H1 (cell line): ENCODE data around the gene DSTYK. TPM values are rescaled to one million over a fixed set of nuclear protein-coding genes. Genes with fewer than 3 reads are reported as not detected.

Source experiments
- CTCF ChIA-PET: fragments of 300-600 bp; sonication (Branson Sonifier 250); formaldehyde crosslinking; loops from one replicate; lab custom pipeline; 2021; ENCODE audit not compliant: partially characterized antibody; lab: Charles Lee
- POLR2A ChIA-PET: fragments of 300-600 bp; sonication (Branson Sonifier 250); formaldehyde crosslinking; loops from one replicate; lab custom pipeline; 2021; ENCODE audit warnings: inconsistent platforms; ENCODE audit not compliant: partially characterized antibody; lab: Charles Lee
- DNase-seq, 2 experiments: peaks; one replicate each; pipeline versions ENCODE4 v3.0.0 to v3.0.0-alpha.2; 2010 to 2022; ENCODE audit warnings: low spot score in 2 of 2, low read depth in 1 of 2, mixed read lengths in 1 of 2
- FAIRE-seq: peaks from 2 replicates; lab custom pipeline; 2011; peaks lifted over from hg19 to GRCh38; lab: Jason Lieb, UNC
- H2AFZ ChIP-seq: 2 replicates; pipeline ENCODE4 v1.8.1; 2012; ENCODE audit warnings: low read length, inconsistent platforms
- H2AK5ac ChIP-seq: 2 replicates; pipeline ENCODE4 v1.6.1; 2013; ENCODE audit warnings: low read depth, low read length
- H2BK120ac ChIP-seq: replicated peaks from 2 replicates; pipeline ENCODE3; 2013; ENCODE audit warnings: low read depth, low read length, inconsistent platforms
- H2BK12ac ChIP-seq: 2 replicates; pipeline ENCODE4 v1.6.1; 2013; ENCODE audit warnings: low read depth, low read length
- H2BK15ac ChIP-seq: 2 replicates; pipeline ENCODE4 v1.6.1; 2013; ENCODE audit warnings: low read length
- H2BK20ac ChIP-seq: 2 replicates; pipeline ENCODE4 v1.6.1; 2013; ENCODE audit warnings: low read length
- H2BK5ac ChIP-seq: 2 replicates; pipeline ENCODE4 v1.6.1; 2013; ENCODE audit warnings: low read depth, low read length
- H3K14ac ChIP-seq: 2 replicates; pipeline ENCODE4 v1.6.1; 2013; ENCODE audit warnings: inconsistent platforms; ENCODE audit not compliant: insufficient read length
- H3K18ac ChIP-seq: 2 replicates; pipeline ENCODE4 v1.6.1; 2013; ENCODE audit warnings: low read length; ENCODE audit errors: extremely low read depth
- H3K23ac ChIP-seq: 2 replicates; pipeline ENCODE4 v1.6.1; 2013; ENCODE audit warnings: inconsistent platforms; ENCODE audit not compliant: insufficient read length
- H3K23me2 ChIP-seq: 2 replicates; pipeline ENCODE4 v1.6.1; 2013; ENCODE audit warnings: low read depth, low read length
- H3K27ac ChIP-seq: 2 replicates; pipeline ENCODE4 v1.6.1; 2011; ENCODE audit warnings: low read depth, low read length, inconsistent platforms
- H3K27me3 ChIP-seq, 4 experiments: replicated peaks in 1 of 4; 1 replicate in 1 of 4; 2 replicates in 3 of 4; pipeline versions ENCODE4 v1.6.1 to v1.8.1; 2011 to 2013; ENCODE audit warnings: low read length in 3 of 4, mild to moderate bottlenecking in 3 of 4, inconsistent platforms in 2 of 4, mixed read lengths in 2 of 4, moderate library complexity in 1 of 4; ENCODE audit not compliant: control insufficient read depth in 3 of 4, insufficient read depth in 3 of 4; ENCODE audit errors: extremely low read depth in 1 of 4
- H3K36me3 ChIP-seq, 4 experiments: 2 replicates each; pipeline versions ENCODE4 v1.6.1 to v1.8.1; 2011 to 2013; ENCODE audit warnings: mild to moderate bottlenecking in 4 of 4, low read length in 3 of 4, moderate library complexity in 2 of 4, control low read depth in 1 of 4, inconsistent platforms in 1 of 4; ENCODE audit not compliant: insufficient read depth in 4 of 4, control insufficient read depth in 2 of 4
- H3K4ac ChIP-seq: replicated peaks from 2 replicates; pipeline ENCODE3; 2013; ENCODE audit warnings: low read length, low read depth, mixed read lengths, inconsistent platforms; ENCODE audit not compliant: insufficient read length
- H3K4me1 ChIP-seq, 4 experiments: replicated peaks in 1 of 4; 1 replicate in 1 of 4; 2 replicates in 3 of 4; pipeline versions ENCODE4 v1.6.1 to v1.8.1; 2011 to 2013; ENCODE audit warnings: low read length in 3 of 4, inconsistent platforms in 2 of 4, mixed read lengths in 1 of 4; ENCODE audit not compliant: insufficient read depth in 4 of 4, control insufficient read depth in 3 of 4
- H3K4me2 ChIP-seq, 2 experiments: 2 replicates each; pipeline versions ENCODE4 v1.6.1 to v1.8.1; 2011 to 2013; ENCODE audit warnings: low read depth in 2 of 2, low read length in 2 of 2, control low read depth in 1 of 2, inconsistent platforms in 1 of 2, mild to moderate bottlenecking in 1 of 2; ENCODE audit not compliant: insufficient read depth in 1 of 2
- H3K4me3 ChIP-seq, 4 experiments: fragments of 200-600, 300-600 bp in 1 of 4; sonication (generic), shearing (Covaris generic), sonication (Bioruptor Twin) in 1 of 4; 2 replicates each; pipeline versions ENCODE4 v1.5.1 to v1.8.1; 2011 to 2016; ENCODE audit warnings: low read length in 4 of 4, low read depth in 3 of 4, control low read depth in 2 of 4, inconsistent platforms in 2 of 4, mild to moderate bottlenecking in 2 of 4, mixed read lengths in 1 of 4, moderate library complexity in 1 of 4; ENCODE audit not compliant: insufficient read depth in 2 of 4; ENCODE audit errors: extremely low read depth in 1 of 4
- H3K56ac ChIP-seq: replicated peaks from 2 replicates; pipeline ENCODE3; 2013; ENCODE audit warnings: low read depth, mild to moderate bottlenecking, mixed read lengths, low read length, inconsistent platforms; ENCODE audit not compliant: insufficient read length
- H3K79me1 ChIP-seq: 2 replicates; pipeline ENCODE4 v1.6.1; 2013; ENCODE audit warnings: low read depth, low read length, control low read depth
- H3K79me2 ChIP-seq, 2 experiments: 2 replicates each; pipeline versions ENCODE4 v1.6.1 to v1.8.1; 2012 to 2013; ENCODE audit warnings: low read length in 2 of 2, mild to moderate bottlenecking in 2 of 2, inconsistent platforms in 1 of 2; ENCODE audit not compliant: insufficient read depth in 2 of 2, control insufficient read depth in 1 of 2
- H3K9ac ChIP-seq, 4 experiments: replicated peaks in 1 of 4; 1 replicate in 1 of 4; 2 replicates in 3 of 4; pipeline versions ENCODE4 v1.6.1 to v1.8.1; 2011 to 2013; ENCODE audit warnings: low read depth in 3 of 4, low read length in 3 of 4, control low read depth in 2 of 4, mild to moderate bottlenecking in 2 of 4, moderate library complexity in 2 of 4, inconsistent platforms in 1 of 4; ENCODE audit errors: extremely low read depth in 1 of 4
- H3K9me3 ChIP-seq, 2 experiments: 2 replicates each; pipeline versions ENCODE4 v1.6.1 to v1.8.1; 2012 to 2013; ENCODE audit warnings: mild to moderate bottlenecking in 2 of 2, moderate library complexity in 2 of 2, control low read depth in 1 of 2, inconsistent platforms in 1 of 2, low read depth in 1 of 2, low read length in 1 of 2, mixed read lengths in 1 of 2; ENCODE audit not compliant: insufficient read depth in 2 of 2
- H4K20me1 ChIP-seq, 2 experiments: replicated peaks in 1 of 2; 2 replicates each; pipeline versions ENCODE3 to v1.8.1; 2011 to 2013; ENCODE audit warnings: inconsistent platforms in 2 of 2, low read length in 2 of 2, mild to moderate bottlenecking in 1 of 2; ENCODE audit not compliant: insufficient read depth in 2 of 2, control insufficient read depth in 1 of 2
- H4K5ac ChIP-seq: 2 replicates; pipeline ENCODE4 v1.6.1; 2013; ENCODE audit warnings: low read length, low read depth, mixed read lengths, inconsistent platforms; ENCODE audit not compliant: insufficient read length
- H4K8ac ChIP-seq: 2 replicates; pipeline ENCODE4 v1.8.0; 2013; ENCODE audit warnings: mild to moderate bottlenecking, moderate library complexity, low read length, inconsistent platforms; ENCODE audit not compliant: insufficient read depth; ENCODE audit errors: extremely low read depth
- H4K91ac ChIP-seq: replicated peaks from 2 replicates; pipeline ENCODE3; 2013; ENCODE audit warnings: low read length, mixed read lengths, inconsistent platforms; ENCODE audit not compliant: insufficient read length
- BRCA1 ChIP-seq: IDR thresholded peaks from 2 replicates; pipeline ENCODE4 v1.6.1; 2012; ENCODE audit warnings: low read depth, low read length, improper control_type of control experiment
- CREB1 ChIP-seq: IDR thresholded peaks from 2 replicates; pipeline ENCODE4 v1.6.1; 2012; ENCODE audit warnings: inconsistent platforms
- FOSL1 ChIP-seq: IDR thresholded peaks from 2 replicates; pipeline ENCODE4 v1.6.1; 2011; ENCODE audit warnings: mild to moderate bottlenecking, low read depth, low read length, moderate library complexity; ENCODE audit not compliant: insufficient read depth
- GTF2F1 ChIP-seq: IDR thresholded peaks from 2 replicates; pipeline ENCODE4 v1.6.1; 2012; ENCODE audit warnings: low read depth, low read length, improper control_type of control experiment, borderline replicate concordance
- HDAC6 ChIP-seq: IDR thresholded peaks from one replicate; pipeline ENCODE4 v1.7.1; 2012; ENCODE audit warnings: low read depth, mild to moderate bottlenecking, inconsistent platforms, low read length, moderate library complexity
- KDM1A ChIP-seq: fragments of 200-600, 300-600 bp; sonication (generic); IDR thresholded peaks from 2 replicates; pipeline ENCODE4 v1.7.1; 2016; ENCODE audit warnings: mild to moderate bottlenecking, low read length, borderline replicate concordance
- KDM4A ChIP-seq: IDR thresholded peaks from one replicate; pipeline ENCODE4 v1.7.1; 2012; ENCODE audit warnings: low read depth, mild to moderate bottlenecking, moderate library complexity, low read length, inconsistent platforms; ENCODE audit not compliant: severe bottlenecking
- SAP30 ChIP-seq: fragments of 300-600 bp; sonication (generic); IDR thresholded peaks from 2 replicates; pipeline ENCODE4 v1.7.1; 2012; ENCODE audit warnings: low read length, moderate library complexity, mild to moderate bottlenecking, inconsistent platforms; ENCODE audit not compliant: insufficient read depth, insufficient replicate concordance
- SIX5 ChIP-seq: IDR thresholded peaks from 2 replicates; pipeline ENCODE4 v1.6.1; 2011; ENCODE audit warnings: mild to moderate bottlenecking, low read depth, low read length
- TAF1 ChIP-seq: IDR thresholded peaks from 2 replicates; pipeline ENCODE4 v1.6.1; 2011; ENCODE audit warnings: mild to moderate bottlenecking, low read depth, low read length
- WGBS, 2 experiments: shearing (Covaris generic) in 1 of 2; methylation state at CpG; one replicate each; pipeline versions ENCODE4 v1.1.6 to v1.1.7; 2013 to 2015; ENCODE audit warnings: low lambda C conversion rate in 2 of 2, mixed read lengths in 2 of 2, inconsistent platforms in 1 of 2, low coverage in 1 of 2, missing lambda C conversion rate in 1 of 2; ENCODE audit not compliant: insufficient replicate concordance in 2 of 2, insufficient coverage in 1 of 2, insufficient read length in 1 of 2; ENCODE audit errors: extremely low coverage in 1 of 2, missing lambda C conversion rate in 1 of 2; 5-methylcytosine and 5-hydroxymethylcytosine counted together
- polyA plus RNA-seq, 7 experiments: library from polyadenylated mRNA; depleted of rRNA in 3 of 7; stranded (reverse) in 5 of 7; unstranded in 2 of 7; fragments of >200 nt in 5 of 7; fragments of 200-250 nt in 2 of 7; gene quantifications; 1 replicate in 5 of 7; 2 replicates in 1 of 7; 4 replicates in 1 of 7; pipeline versions ENCODE4 v1.2.1 to v1.2.3, GENCODE V29; 2011 to 2013; ENCODE audit warnings: missing spikeins in 2 of 7, mixed read lengths in 2 of 7
- total RNA-seq: library from RNA; stranded (reverse); fragmentation: NEBNext Ultra II Directional; extraction: Animal tissue kit (Norgen Biotek cat#: 25700); gene quantifications from 2 replicates; pipeline ENCODE4 v1.2.1, GENCODE V29; 2021
- TF ChIP-seq, protein P1 (sequence below), 3 experiments: IDR thresholded peaks; 1 replicate in 2 of 3; 2 replicates in 1 of 3; pipeline versions ENCODE4 v1.5.1 to v1.6.1; 2011; ENCODE audit warnings: low read length in 3 of 3, mild to moderate bottlenecking in 3 of 3, inconsistent platforms in 2 of 3, low read depth in 1 of 3, moderate library complexity in 1 of 3; ENCODE audit not compliant: insufficient read depth in 1 of 3; ENCODE audit errors: control extremely low read depth in 1 of 3

Gene DSTYK
- total and polyA plus RNA-seq, 2 of the 8 experiments (the other 6 are each of a cell fraction or from before 2014, with no cell fraction given), result 2.7 to 8.5 TPM

DNA sequence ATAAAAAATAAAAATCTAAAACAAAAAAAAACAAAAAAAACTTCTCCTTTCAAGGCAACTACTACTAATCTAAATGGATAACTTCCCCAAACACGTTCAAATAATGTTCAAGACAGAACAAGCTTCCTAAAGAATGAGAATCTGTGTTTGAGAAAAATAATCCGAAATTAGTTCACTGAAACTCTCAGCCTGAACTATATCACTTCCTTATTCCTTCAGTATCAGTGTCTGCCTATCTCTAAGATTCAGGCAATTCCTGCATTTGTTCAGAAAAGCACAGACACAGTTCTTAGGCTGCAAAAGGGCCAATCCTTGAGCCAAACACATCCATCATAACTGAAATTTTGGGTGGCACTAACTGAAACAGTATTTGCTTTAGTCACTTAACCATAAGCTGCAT, 22.4 kb downstream of the DSTYK start:
- Histone ChIP-seq H4K5ac (no peak overlapping the region), H3K23ac (no peak overlapping the region), H3K27me3 (no peaks in the 10 kb centered on the region), H3K14ac (no peak overlapping the region), H3K23me2 (no peaks in the 10 kb centered on the region), H2BK15ac (no peak overlapping the region), H3K27ac (no peak overlapping the region), H2BK20ac (no peak overlapping the region), H4K8ac (no peak overlapping the region), H3K36me3 (peaks cover 0 to 3% (median 0%) of the 10 kb centered on the region in 4 experiments; a peak in 1 of 8 replicates), H2BK5ac (no peak overlapping the region), H3K4me1 (peaks cover 5 to 42% (median 30%) of the 10 kb centered on the region in 4 experiments), H3K9me3 (no peaks in the 10 kb centered on the region), H2BK12ac (no peak overlapping the region), H3K9ac (no peak overlapping the region), H2AK5ac (no peak overlapping the region), H4K91ac (no peak overlapping the region), H3K4me3 (no peak overlapping the region), H3K79me1 (peaks cover 2% of the 10 kb centered on the region; the same call in 1 of the 2 replicates), H3K4me2 (no peak overlapping the region), H3K18ac (no peak overlapping the region), H3K79me2 (peaks cover 0 to 39% of the 10 kb centered on the region in 2 experiments; a peak in 2 of 4 replicates), H3K56ac (no peak overlapping the region), H2AFZ (no peak overlapping the region), H4K20me1 (no peaks in the 10 kb centered on the region), H3K4ac (no peak overlapping the region), H2BK120ac (no peak overlapping the region)
- 82% methylated on average over 2 of the region's 2 CpGs; no CpG with 5 or more reads in 1 of the 2 experiments for WGBS, 2 experiments
- CTCF ChIA-PET, result interaction anchor here (1.2 to 2.5 kb wide), 2 partner anchors 48 to 67 kb away, joined by 3 to 11 read pairs; no protein-coding TSS in a partner anchor
- DNase-seq (no peak), FAIRE-seq (no peak)
- POLR2A ChIA-PET, result interaction anchor here (1.1 to 1.4 kb wide), 2 partner anchors 39 to 112 kb away, joined by 3 to 4 read pairs; partner anchors contain the start of gene TMCC2
- TF ChIP-seq HDAC6 (no peak), TAF1 (no peak), SAP30 (no peak), GTF2F1 (no peak), SIX5 (no peak), KDM1A (no peak), BRCA1 (no peak), FOSL1 (no peak), CREB1 (no peak), KDM4A (no peak)
- TF ChIP-seq, protein P1, sequence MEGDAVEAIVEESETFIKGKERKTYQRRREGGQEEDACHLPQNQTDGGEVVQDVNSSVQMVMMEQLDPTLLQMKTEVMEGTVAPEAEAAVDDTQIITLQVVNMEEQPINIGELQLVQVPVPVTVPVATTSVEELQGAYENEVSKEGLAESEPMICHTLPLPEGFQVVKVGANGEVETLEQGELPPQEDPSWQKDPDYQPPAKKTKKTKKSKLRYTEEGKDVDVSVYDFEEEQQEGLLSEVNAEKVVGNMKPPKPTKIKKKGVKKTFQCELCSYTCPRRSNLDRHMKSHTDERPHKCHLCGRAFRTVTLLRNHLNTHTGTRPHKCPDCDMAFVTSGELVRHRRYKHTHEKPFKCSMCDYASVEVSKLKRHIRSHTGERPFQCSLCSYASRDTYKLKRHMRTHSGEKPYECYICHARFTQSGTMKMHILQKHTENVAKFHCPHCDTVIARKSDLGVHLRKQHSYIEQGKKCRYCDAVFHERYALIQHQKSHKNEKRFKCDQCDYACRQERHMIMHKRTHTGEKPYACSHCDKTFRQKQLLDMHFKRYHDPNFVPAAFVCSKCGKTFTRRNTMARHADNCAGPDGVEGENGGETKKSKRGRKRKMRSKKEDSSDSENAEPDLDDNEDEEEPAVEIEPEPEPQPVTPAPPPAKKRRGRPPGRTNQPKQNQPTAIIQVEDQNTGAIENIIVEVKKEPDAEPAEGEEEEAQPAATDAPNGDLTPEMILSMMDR (IDR thresholded peaks at IDR 0.05; ENCODE audit: control extremely low read depth in 1 of 3, insufficient read depth in 1 of 3, low read depth in 1 of 3, low read length in 3 of 3), result no peak
